Fibroblast of the aortic adventitia (primary cell): ENCODE measurements around the gene ZNF425. TPM values are rescaled to one million over a fixed set of nuclear protein-coding genes. Genes with fewer than 3 reads are reported as not detected.

ENCODE experiments used
- DNase-seq: peaks from one replicate; pipeline ENCODE4 v3.0.0-alpha.2; 2010; ENCODE audit warnings: low read depth
- H3K4me3 ChIP-seq: 2 replicates; pipeline ENCODE4 v1.5.1; 2011; ENCODE audit warnings: low read depth, mild to moderate bottlenecking, control low read depth, low read length, moderate library complexity
- total RNA-seq: library from RNA; depleted of rRNA; stranded (reverse); fragments of >200 nt; gene quantifications from 2 replicates; pipeline ENCODE4 v1.2.3, GENCODE V29; 2012; ENCODE audit warnings: low replicate concordance
- TF ChIP-seq, protein P1 (sequence below): IDR thresholded peaks from 2 replicates; pipeline ENCODE4 v1.5.1; 2011; ENCODE audit warnings: mild to moderate bottlenecking, low read length, control low read depth, inconsistent platforms; ENCODE audit not compliant: insufficient read depth

ZNF425 gene
- total RNA-seq, 1 donor = 4.3 TPM

DNA sequence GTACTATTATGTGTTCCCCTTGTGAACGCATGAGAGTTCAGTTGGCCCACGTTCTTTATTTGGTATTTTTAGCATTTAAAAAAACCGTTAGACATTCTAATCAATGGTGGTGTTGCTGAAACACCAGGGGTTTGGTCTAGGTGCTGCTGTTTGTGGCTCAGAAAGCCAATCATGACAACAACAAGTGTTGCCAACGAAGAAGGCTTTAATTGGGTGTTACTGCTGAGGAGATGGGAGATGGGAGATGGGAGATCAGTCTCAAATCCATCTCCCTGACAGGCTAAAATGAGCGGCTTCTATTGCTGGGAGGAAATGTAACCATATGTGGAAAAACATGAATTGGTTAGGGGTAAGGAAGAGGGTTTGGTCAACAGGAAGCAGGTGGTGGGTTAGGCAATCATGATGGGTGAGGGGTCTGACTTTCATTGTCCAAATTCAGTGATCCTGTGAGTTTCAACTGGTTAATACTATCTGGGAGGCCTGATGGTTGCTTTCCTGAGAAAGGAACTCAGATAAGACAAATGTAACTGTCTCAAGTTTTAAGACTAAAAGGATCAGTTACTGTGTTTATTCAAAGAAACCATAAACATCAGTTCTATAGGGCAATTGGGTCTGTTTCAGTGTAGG lies 4.6 kb upstream of the ZNF425 start:
- TF ChIP-seq, protein P1, sequence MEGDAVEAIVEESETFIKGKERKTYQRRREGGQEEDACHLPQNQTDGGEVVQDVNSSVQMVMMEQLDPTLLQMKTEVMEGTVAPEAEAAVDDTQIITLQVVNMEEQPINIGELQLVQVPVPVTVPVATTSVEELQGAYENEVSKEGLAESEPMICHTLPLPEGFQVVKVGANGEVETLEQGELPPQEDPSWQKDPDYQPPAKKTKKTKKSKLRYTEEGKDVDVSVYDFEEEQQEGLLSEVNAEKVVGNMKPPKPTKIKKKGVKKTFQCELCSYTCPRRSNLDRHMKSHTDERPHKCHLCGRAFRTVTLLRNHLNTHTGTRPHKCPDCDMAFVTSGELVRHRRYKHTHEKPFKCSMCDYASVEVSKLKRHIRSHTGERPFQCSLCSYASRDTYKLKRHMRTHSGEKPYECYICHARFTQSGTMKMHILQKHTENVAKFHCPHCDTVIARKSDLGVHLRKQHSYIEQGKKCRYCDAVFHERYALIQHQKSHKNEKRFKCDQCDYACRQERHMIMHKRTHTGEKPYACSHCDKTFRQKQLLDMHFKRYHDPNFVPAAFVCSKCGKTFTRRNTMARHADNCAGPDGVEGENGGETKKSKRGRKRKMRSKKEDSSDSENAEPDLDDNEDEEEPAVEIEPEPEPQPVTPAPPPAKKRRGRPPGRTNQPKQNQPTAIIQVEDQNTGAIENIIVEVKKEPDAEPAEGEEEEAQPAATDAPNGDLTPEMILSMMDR = no peak
- no peak overlapping the region for H3K4me3 ChIP-seq
- no peak for DNase-seq

DNA sequence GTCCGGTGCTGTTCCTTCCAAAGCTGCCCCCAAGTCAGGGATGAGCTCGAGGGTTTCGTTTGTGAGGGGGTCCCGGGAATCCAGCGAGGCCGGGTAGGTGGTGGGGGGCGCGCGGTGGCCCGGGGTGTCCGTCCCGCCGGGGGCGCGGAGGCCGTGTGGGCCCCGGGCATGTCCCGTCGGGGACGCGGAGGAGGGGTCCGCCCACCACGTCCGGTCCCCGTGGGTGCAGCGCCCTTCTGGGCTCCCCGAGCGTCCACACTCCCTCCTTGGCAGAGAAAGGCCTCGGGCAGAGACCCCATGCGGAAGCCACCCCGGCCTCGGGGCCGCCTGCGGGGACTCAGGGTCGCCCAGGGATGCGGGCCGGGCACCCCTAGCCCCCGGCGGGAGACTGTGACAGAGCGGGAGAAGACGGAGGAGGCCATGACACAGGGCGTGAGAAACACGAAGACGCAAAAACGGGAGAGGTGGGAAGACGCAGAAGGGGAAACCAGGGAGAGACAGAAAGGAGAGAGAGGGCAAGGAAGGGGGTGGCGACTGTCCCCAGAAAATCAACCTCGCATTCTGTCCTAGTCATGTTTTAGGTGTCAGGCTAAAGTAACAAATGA lies 640 bp upstream of the ZNF425 start:
- no peak for DNase-seq
- TF ChIP-seq, protein P1 = no peak
- H3K4me3 ChIP-seq = peak overlapping the region; percentile 99

DNA sequence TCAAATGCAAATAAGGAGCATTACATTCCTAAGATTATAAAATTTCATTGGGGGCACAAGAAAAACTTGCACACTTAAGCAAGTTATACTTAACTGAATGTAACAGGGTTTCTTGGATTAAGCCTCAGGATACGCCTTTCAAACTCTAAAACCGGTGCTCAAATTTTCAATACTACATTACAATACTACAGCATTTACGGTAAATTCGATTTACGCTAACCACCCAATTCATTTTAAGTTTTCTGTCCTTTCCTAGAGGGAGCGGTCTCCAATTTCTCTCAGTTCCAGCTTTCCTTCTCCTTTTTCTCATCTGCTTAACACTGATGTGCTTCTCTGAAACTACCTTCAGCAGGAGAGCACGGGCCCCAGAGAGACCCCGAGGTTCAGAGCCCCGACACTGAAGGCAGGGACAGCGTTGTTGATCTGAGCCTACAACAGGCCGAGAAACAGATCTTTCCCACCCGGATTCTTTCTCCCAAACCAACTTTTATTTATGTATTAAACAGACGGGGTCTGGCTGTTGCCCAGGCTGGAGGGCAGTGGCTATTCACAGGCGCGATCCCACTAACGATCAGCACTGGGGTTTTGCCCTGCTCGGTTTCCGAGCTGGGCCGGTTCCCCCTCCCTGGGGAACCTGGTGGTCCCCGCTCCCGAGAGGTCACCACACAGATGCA lies 798 bp downstream of the ZNF425 start:
- DNase-seq = peak; percentile 14
- TF ChIP-seq, protein P1 = no peak
- peak overlapping the region; percentile 99 for H3K4me3 ChIP-seq

DNA sequence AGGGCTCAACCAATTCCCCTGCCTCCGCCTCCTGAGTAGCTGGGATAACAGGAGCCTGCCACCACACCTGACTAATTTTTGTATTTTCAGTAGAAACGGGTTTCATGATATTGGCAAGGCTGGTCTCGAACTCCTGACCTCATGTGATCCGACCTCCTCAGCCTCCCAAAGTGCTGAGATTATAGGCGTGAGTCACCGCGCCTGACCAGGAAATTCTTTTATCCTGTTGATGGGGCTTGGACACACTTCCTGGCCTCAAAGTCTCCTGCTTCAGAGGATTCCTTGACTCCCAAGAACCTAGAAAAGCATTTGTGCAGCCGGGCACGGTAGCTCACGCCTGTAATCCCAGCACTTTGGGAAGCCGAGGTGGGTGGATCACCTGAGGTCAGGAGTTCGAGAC lies 16.2 kb downstream of the ZNF425 start:
- no peak for DNase-seq
- no peak overlapping the region for H3K4me3 ChIP-seq
- TF ChIP-seq, protein P1 = no peak

DNA sequence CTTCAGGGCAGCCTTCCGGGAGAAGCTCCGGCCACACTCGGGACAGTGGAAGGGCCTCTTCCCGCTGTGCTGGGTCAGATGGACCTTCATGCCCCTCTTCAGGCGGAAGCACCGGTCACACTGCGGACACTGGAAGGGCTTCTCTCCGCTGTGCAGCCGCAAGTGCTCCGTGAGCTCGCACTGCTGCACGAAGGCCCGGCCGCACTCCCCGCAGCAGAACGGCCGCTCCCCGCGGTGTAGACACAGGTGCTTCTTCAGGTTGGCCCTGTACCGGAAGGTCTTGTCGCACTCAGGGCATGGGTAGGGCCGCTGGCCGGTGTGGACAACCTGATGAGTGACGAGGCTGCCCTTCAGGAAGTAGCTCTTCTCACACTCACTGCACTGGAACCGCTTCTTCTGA lies 21.4 kb downstream of the ZNF425 start:
- no peak overlapping the region for H3K4me3 ChIP-seq
- no peak for DNase-seq
- TF ChIP-seq, protein P1 = no peak

DNA sequence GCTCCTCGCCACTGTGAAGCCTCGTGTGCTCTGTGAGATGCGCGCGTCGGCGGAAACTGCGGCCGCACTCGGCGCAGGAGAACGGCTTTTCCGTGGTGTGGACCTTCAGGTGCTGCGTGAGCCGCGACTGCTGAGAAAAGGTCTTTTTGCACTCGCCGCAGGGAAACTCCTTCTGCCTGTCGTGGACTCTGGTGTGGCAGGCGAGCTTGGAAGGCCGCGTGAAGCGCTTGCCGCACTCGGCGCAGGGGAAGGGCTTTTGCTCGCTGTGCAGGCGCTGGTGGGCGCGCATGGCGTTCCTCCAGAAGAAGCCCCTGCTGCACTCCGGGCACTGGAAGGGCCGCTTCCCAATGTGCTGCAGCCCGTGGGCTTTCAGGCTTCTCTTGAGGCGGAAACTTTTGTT lies 21.9 kb downstream of the ZNF425 start:
- DNase-seq = no peak
- TF ChIP-seq, protein P1 = no peak

DNA sequence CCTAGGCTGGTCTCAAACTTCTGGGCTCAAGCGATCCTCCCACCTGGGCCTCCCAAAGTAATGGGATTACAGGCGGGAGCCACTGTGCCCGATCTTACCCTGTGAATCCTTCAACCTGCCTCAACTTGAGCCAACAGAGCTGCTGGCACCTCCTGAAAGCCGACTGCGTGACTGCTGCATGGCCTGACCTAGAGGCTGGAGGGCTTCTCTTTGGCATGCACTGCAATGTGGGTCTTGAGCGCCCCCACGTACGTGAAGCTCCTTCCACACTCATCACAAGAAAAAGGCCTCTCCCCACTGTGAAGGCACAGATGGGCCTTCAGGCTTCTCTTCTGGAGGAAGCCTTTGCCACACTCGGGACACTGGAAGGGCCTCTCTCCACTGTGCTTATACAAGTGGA lies 22.7 kb downstream of the ZNF425 start:
- DNase-seq = no peak
- TF ChIP-seq, protein P1 = no peak
- no peak overlapping the region for H3K4me3 ChIP-seq

More for the DNA sequence above, 21.9 kb downstream of the ZNF425 start:
- H3K4me3 ChIP-seq = no peak overlapping the region
